MG63 (cell line): ENCODE data around the gene FYN. TPM values are rescaled to one million over a fixed set of nuclear protein-coding genes. Genes with fewer than 3 reads are reported as not detected.

Source experiments
- DNase-seq: peaks from one replicate; pipeline ENCODE4 v3.0.0-alpha.2; 2020
- H3K27me3 ChIP-seq: fragments of 250-450 bp; sonication (Bioruptor Pico); 2 replicates; pipeline ENCODE4 v1.5.1; 2020; ENCODE audit warnings: mild to moderate bottlenecking, moderate library complexity
- H3K36me3 ChIP-seq: fragments of 250-450 bp; sonication (Bioruptor Pico); 2 replicates; pipeline ENCODE4 v1.5.1; 2020; ENCODE audit warnings: mild to moderate bottlenecking, moderate library complexity
- H3K4me3 ChIP-seq: fragments of 250-450 bp; sonication (Bioruptor Pico); 2 replicates; pipeline ENCODE4 v1.5.1; 2020; ENCODE audit warnings: mild to moderate bottlenecking, moderate library complexity
- H3K9me3 ChIP-seq: fragments of 250-450 bp; sonication (Bioruptor Pico); 2 replicates; pipeline ENCODE4 v1.5.1; 2020; ENCODE audit warnings: mild to moderate bottlenecking, moderate library complexity
- total RNA-seq: library from RNA; depleted of rRNA; stranded (reverse); fragments of >200 nt; shearing (Covaris generic); gene quantifications from 2 replicates; pipeline ENCODE4 v1.2.3, GENCODE V29; 2014; ENCODE audit warnings: low replicate concordance

The FYN gene
- total RNA-seq, 1 experiment from 2014 or later: 48.7 TPM

GRCh38 chr6:111714416-111715270, 158.6 kb downstream of the FYN start:
- no peaks in the 10 kb centered on the region for H3K27me3 ChIP-seq
- H3K4me3 ChIP-seq: no peak overlapping the region
- no peak for DNase-seq
- no peaks in the 10 kb centered on the region for H3K36me3 ChIP-seq
- H3K9me3 ChIP-seq: no peaks in the 10 kb centered on the region

GRCh38 chr6:111713811-111714210, 159.4 kb downstream of the FYN start:
- H3K4me3 ChIP-seq: no peak overlapping the region
- H3K27me3 ChIP-seq: no peaks in the 10 kb centered on the region
- no peaks in the 10 kb centered on the region for H3K9me3 ChIP-seq
- DNase-seq: no peak
- no peaks in the 10 kb centered on the region for H3K36me3 ChIP-seq

- H3K27me3 ChIP-seq: no peaks in the 10 kb centered on the region
- no peaks in the 10 kb centered on the region for H3K36me3 ChIP-seq
- H3K9me3 ChIP-seq: no peaks in the 10 kb centered on the region
- no peak overlapping the region for H3K4me3 ChIP-seq
- no peak for DNase-seq
Measured at GRCh38 chr6:111713236-111713635, 160.0 kb downstream of the FYN start.

GRCh38 chr6:111711984-111712752, 161.1 kb downstream of the FYN start:
- no peak overlapping the region for H3K4me3 ChIP-seq
- H3K9me3 ChIP-seq: no peaks in the 10 kb centered on the region
- H3K36me3 ChIP-seq: no peaks in the 10 kb centered on the region
- no peaks in the 10 kb centered on the region for H3K27me3 ChIP-seq
- no peak for DNase-seq

GRCh38 chr6:111711476-111711875, 161.8 kb downstream of the FYN start:
- Histone ChIP-seq H3K9me3 (no peaks in the 10 kb centered on the region), H3K4me3 (no peak overlapping the region), H3K36me3 (no peaks in the 10 kb centered on the region), H3K27me3 (no peaks in the 10 kb centered on the region)
- DNase-seq: no peak

GRCh38 chr6:111710911-111711310, 162.3 kb downstream of the FYN start:
- Histone ChIP-seq H3K36me3 (no peaks in the 10 kb centered on the region), H3K4me3 (no peak overlapping the region), H3K9me3 (no peaks in the 10 kb centered on the region), H3K27me3 (no peaks in the 10 kb centered on the region)
- no peak for DNase-seq

GRCh38 chr6:111710439-111710838, 162.8 kb downstream of the FYN start:
- Histone ChIP-seq H3K4me3 (no peak overlapping the region), H3K9me3 (no peaks in the 10 kb centered on the region), H3K36me3 (no peaks in the 10 kb centered on the region), H3K27me3 (no peaks in the 10 kb centered on the region)
- no peak for DNase-seq

- Histone ChIP-seq H3K36me3 (no peaks in the 10 kb centered on the region), H3K9me3 (no peaks in the 10 kb centered on the region), H3K27me3 (no peaks in the 10 kb centered on the region), H3K4me3 (no peak overlapping the region)
- DNase-seq: peak; percentile 34
Measured at GRCh38 chr6:111709615-111710398, 163.4 kb downstream of the FYN start.

GRCh38 chr6:111709201-111709600, 164.1 kb downstream of the FYN start:
- DNase-seq: no peak
- Histone ChIP-seq H3K36me3 (no peaks in the 10 kb centered on the region), H3K27me3 (no peaks in the 10 kb centered on the region), H3K4me3 (no peak overlapping the region), H3K9me3 (no peaks in the 10 kb centered on the region)

GRCh38 chr6:111707773-111708172, 165.5 kb downstream of the FYN start:
- Histone ChIP-seq H3K36me3 (peaks cover 2% of the 10 kb centered on the region; the same call in 1 of the 2 replicates), H3K4me3 (no peak overlapping the region), H3K27me3 (no peaks in the 10 kb centered on the region), H3K9me3 (no peaks in the 10 kb centered on the region)
- no peak for DNase-seq

- H3K9me3 ChIP-seq: no peaks in the 10 kb centered on the region
- no peaks in the 10 kb centered on the region for H3K27me3 ChIP-seq
- no peak overlapping the region for H3K4me3 ChIP-seq
- DNase-seq: no peak
- H3K36me3 ChIP-seq: peaks cover 2% of the 10 kb centered on the region; the same call in 1 of the 2 replicates
Measured at GRCh38 chr6:111706841-111707391, 166.3 kb downstream of the FYN start.

GRCh38 chr6:111703723-111704122, 169.5 kb downstream of the FYN start:
- H3K4me3 ChIP-seq: no peak overlapping the region
- H3K9me3 ChIP-seq: no peaks in the 10 kb centered on the region
- no peaks in the 10 kb centered on the region for H3K27me3 ChIP-seq
- DNase-seq: no peak
- peaks cover 2% of the 10 kb centered on the region; the same call in 1 of the 2 replicates for H3K36me3 ChIP-seq

GRCh38 chr6:111702268-111702667, 171.0 kb downstream of the FYN start:
- peaks cover 2% of the 10 kb centered on the region; the same call in 1 of the 2 replicates for H3K36me3 ChIP-seq
- H3K4me3 ChIP-seq: no peak overlapping the region
- no peaks in the 10 kb centered on the region for H3K27me3 ChIP-seq
- no peaks in the 10 kb centered on the region for H3K9me3 ChIP-seq
- DNase-seq: no peak

GRCh38 chr6:111701146-111701545, 172.1 kb downstream of the FYN start:
- H3K4me3 ChIP-seq: no peak overlapping the region
- no peak for DNase-seq
- H3K9me3 ChIP-seq: no peaks in the 10 kb centered on the region
- H3K36me3 ChIP-seq: peaks cover 10% of the 10 kb centered on the region; the same call in 1 of the 2 replicates
- H3K27me3 ChIP-seq: no peaks in the 10 kb centered on the region

- H3K36me3 ChIP-seq: peaks cover 10% of the 10 kb centered on the region; the same call in 1 of the 2 replicates
- DNase-seq: no peak
Measured at GRCh38 chr6:111700135-111700690, 173.0 kb downstream of the FYN start.

GRCh38 chr6:111699123-111699522, 174.1 kb downstream of the FYN start:
- H3K4me3 ChIP-seq: no peak overlapping the region
- H3K36me3 ChIP-seq: peaks cover 10% of the 10 kb centered on the region; the same call in 1 of the 2 replicates
- H3K9me3 ChIP-seq: no peaks in the 10 kb centered on the region
- no peak for DNase-seq
- H3K27me3 ChIP-seq: no peaks in the 10 kb centered on the region

More at GRCh38 chr6:111700135-111700690, 173.0 kb downstream of the FYN start:
- Histone ChIP-seq H3K4me3 (no peak overlapping the region), H3K9me3 (no peaks in the 10 kb centered on the region), H3K27me3 (no peaks in the 10 kb centered on the region)
